ENCODE results near the gene FEN1.

Gene FEN1

DNA sequence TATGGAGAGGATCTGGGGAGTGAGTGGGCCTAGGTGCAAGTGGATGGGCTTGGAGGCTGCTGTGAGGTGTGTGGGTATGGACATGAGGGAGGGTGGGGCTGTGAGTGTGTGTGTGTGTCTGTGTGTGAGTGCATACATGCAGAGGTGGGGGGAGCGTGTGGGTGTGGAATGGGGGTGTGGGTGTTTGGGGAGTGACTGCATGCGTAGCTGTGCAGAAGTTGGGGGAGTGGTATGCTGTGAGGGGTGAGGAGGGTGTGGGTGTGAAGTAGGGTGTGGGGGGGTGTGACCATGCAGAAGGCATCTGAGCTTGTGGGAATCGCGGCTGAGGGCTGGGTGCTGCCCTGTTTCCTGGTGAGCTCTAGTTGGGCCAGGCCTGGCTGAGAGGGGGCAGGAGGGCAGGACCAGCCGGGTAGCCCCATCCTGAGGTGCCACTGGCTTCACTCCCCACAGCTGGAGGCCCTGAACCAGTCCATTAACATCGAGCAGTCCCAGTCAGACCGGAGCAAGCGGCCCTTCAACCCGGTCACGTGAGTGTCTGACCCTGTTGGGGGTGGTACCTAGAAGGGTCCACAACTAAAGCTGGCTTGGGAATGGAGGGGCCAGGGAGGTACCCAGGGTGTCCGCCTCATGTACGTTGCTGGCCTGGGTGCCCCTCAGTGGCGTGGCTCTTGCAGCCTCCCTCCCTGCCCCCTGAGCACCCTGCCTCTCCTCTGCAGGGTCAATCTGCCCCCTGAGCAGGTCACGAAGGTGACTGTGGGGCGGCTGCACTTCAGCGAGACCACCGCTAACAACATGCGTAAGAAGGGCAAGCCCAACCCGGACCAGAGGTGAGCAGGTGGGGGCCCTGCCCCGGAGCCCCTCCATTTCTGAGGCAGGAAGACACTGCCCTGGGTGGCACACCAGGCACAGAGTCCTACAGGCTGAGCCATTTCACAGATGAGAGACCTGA is 16.8 kb upstream of the FEN1 start:
- DNase-seq = no peak
- peak overlapping the region; percentile 43 for H3K4me3 Mint-ChIP-seq
- peaks cover 37% of the 10 kb centered on the region for H3K27me3 Mint-ChIP-seq
- H3K9me3 Mint-ChIP-seq = no peaks in the 10 kb centered on the region
- no peak overlapping the region for H3K27ac Mint-ChIP-seq
- peaks cover 42% of the 10 kb centered on the region for H3K4me1 Mint-ChIP-seq
- H3K36me3 Mint-ChIP-seq = no peaks in the 10 kb centered on the region
- CTCF ChIA-PET = interaction anchor here (1.1 to 2.0 kb wide), 4 partner anchors 12 to 29 kb away, joined by 6 to 10 read pairs (median 8); no protein-coding TSS in a partner anchor

DNA sequence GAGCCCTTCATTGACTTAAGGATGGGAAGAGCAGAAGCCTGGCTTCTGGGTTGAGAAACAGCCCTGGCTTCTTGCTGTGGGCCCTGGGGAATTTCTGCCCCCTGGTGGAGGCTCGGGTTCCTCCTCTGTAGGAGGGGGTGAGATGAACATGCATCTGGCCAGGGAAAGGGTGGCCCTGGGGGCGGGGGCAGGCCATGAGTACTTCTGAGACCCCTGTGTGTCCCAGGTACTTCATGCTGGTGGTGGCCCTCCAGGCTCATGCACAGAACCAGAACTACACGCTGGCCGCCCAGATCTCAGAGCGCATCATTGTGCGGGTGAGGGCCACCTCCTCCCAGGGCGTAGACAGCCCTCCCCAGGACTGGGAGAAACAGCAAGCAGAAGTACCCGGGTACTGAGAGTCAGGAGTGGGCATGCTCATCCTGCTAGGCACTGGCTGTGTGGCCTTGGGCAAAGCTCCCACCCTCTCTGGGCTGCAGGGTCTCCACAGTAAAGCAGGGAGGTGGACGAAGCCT is 16.1 kb upstream of the FEN1 start:
- Mint-ChIP-seq H3K36me3 (no peaks in the 10 kb centered on the region), H3K27ac (no peak overlapping the region), H3K4me3 (peak overlapping the region; percentile 43), H3K4me1 (peaks cover 35% of the 10 kb centered on the region), H3K9me3 (no peaks in the 10 kb centered on the region), H3K27me3 (peaks cover 37% of the 10 kb centered on the region)
- CTCF ChIA-PET = interaction anchor here (1.1 to 1.3 kb wide), 3 partner anchors 12 to 29 kb away, joined by 3 to 7 read pairs (median 5); no protein-coding TSS in a partner anchor
- DNase-seq = peak; percentile 81

DNA sequence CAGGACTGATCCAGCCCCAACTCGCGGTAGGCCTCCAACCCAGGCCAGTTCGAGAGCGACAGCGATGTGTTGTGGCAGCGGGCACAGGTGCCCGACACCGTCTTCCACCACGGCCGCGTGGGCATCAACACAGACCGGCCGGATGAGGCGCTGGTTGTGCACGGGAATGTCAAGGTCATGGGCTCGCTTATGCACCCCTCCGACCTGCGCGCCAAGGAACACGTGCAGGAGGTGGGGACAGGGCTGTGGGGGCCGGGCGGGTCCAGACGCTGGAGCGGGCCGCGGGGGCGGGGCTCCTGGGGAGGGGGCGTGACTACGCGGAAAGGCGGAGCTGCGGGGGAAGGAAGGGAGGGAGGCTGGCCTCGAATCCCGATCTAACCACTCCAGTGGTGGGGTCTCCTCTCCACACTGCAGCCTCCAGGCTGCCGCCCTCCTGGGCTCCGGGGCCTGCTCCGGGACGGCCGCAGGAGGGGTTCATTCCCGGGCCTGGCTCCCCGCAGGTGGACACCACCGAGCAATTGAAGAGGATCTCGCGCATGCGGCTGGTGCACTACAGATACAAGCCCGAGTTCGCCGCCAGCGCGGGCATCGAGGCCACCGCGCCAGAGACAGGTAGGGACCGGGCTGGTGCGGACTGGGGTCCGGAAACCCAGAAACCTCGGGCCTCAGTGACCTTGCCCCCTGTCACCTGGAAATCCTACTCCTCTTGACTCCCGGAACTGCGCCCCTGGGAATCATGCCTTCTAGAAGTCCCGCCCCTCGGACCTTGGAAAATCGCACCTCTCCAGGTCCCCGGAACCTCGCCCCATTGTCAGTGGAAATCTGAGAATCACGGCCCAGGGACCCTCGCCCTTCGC is 15.2 kb upstream of the FEN1 start:
- Mint-ChIP-seq H3K27me3 (peaks cover 37% of the 10 kb centered on the region), H3K4me1 (peaks cover 30% of the 10 kb centered on the region), H3K4me3 (peak overlapping the region; percentile 18), H3K36me3 (no peaks in the 10 kb centered on the region), H3K9me3 (no peaks in the 10 kb centered on the region), H3K27ac (no peak overlapping the region)
- DNase-seq = peak; percentile 79
- CTCF ChIA-PET = interaction anchor here (1.1 to 1.3 kb wide), 4 partner anchors 11 to 30 kb away, joined by 3 to 7 read pairs (median 4); no protein-coding TSS in a partner anchor

DNA sequence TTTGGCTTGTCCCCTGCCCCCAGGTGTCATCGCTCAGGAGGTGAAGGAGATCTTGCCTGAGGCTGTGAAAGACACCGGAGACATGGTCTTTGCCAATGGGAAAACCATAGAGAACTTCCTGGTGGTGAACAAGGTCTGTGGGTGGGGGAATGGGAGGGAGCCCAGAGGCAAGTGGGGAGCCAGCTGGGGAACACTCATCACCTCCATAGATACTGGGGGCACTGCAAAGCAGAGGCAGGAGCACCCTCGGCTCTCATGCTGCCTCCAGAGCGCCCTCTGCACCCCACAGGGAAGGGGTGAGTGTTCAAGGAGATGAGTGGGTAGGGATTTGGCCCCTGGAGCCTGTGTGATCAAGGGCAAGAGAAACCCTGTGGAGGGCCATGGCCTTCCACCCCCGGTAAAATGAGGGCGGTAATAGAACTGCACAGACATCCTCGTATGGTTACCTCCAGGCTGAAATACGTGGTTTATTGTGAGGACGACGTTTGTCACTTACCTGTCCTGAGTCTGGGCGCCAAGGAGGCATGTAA is 14.3 kb upstream of the FEN1 start:
- Mint-ChIP-seq H3K4me1 (peaks cover 22% of the 10 kb centered on the region), H3K4me3 (peak overlapping the region; percentile 18), H3K9me3 (no peaks in the 10 kb centered on the region), H3K27me3 (peaks cover 37% of the 10 kb centered on the region), H3K36me3 (no peaks in the 10 kb centered on the region), H3K27ac (no peak overlapping the region)
- no peak for DNase-seq
- CTCF ChIA-PET = interaction anchor here (1.2 to 1.5 kb wide), 2 partner anchors 11 to 31 kb away, joined by 3 to 5 read pairs; no protein-coding TSS in a partner anchor

DNA sequence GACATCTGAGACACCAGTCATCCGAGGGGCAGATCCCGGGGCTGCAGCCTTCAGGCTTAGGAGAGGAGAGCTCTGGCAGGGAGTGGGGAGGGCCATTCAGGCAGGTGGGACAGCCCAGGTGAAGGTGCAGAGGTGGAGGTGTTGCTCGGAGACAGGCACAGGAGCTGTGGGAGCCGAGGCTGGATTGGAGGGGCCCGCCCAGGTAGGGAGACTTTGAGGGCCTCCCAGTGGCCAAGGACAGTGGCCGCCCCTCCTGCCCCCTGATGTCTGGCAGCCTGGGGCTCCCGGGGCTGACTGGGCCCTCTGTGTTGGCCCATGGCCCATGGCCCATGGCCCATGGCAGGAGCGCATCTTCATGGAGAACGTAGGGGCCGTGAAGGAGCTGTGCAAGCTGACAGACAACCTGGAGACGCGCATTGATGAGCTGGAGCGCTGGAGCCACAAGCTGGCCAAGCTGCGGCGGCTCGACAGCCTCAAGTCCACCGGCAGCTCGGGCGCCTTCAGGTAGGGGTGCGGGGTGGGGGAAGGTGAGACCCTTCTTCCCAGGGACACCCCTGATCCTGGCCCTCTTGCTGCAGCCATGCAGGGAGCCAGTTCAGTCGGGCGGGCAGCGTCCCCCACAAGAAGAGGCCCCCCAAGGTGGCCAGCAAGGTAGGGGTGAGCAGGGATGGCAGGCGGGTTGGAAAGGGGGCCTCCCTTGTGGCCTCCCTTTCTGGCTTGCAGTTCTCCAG is 13.6 kb upstream of the FEN1 start:
- Mint-ChIP-seq H3K9me3 (no peaks in the 10 kb centered on the region), H3K27me3 (peaks cover 37% of the 10 kb centered on the region), H3K36me3 (no peaks in the 10 kb centered on the region), H3K4me3 (no peak overlapping the region), H3K27ac (no peak overlapping the region), H3K4me1 (peaks cover 22% of the 10 kb centered on the region)
- CTCF ChIA-PET = interaction anchor here (0.8 to 1.5 kb wide), 6 partner anchors 9 to 329 kb away, joined by 3 to 5 read pairs (median 4); no protein-coding TSS in a partner anchor
- no peak for DNase-seq

DNA sequence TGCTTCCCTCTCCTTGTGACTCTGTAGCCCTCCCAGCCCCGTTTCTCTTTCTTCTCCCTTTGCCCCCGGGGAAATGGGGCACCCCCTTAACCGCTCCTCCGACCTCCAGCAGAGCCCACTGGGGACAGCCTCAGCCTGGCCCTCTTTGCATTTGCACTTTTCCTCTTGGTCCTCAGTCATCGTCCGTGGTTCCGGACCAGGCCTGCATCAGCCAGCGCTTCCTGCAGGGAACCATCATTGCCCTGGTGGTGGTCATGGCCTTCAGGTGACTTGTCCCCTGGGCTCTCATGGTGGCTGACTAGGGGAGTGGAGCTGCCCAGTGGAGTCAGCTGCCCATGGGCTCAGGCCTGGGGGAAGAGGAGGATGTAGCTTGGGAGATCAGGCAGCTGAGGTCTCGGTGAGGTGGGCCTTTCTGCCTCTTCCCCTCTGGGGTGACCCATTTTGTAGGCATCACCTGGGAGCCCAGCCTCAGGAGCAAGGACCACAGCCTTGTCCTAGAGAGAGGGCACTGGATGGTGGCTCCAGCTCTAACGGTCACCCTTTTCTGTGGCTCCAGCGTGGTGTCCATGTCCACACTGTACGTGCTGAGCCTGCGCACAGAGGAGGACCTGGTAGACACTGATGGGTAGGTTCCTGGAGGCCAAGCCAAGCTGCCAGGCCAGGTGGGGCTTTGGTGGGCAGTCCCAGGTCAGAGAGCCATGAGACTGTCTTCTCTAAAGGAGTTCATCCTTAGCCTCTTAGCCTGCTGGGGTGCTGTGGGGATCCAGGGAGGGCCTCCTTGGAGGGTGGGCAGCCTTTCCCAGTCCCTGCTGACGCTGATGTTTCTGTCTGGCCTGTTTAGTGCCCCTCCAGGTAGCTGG is 12.8 kb upstream of the FEN1 start:
- CTCF ChIA-PET = interaction anchor here (0.8 to 1.9 kb wide), 7 partner anchors 8 to 328 kb away, joined by 3 to 7 read pairs (median 4); no protein-coding TSS in a partner anchor
- H3K27ac Mint-ChIP-seq = no peak overlapping the region
- H3K4me1 Mint-ChIP-seq = peaks cover 17% of the 10 kb centered on the region
- no peak overlapping the region for H3K4me3 Mint-ChIP-seq
- no peak for DNase-seq
- peaks cover 37% of the 10 kb centered on the region for H3K27me3 Mint-ChIP-seq
- H3K36me3 Mint-ChIP-seq = peaks cover 1% of the 10 kb centered on the region
- H3K9me3 Mint-ChIP-seq = no peaks in the 10 kb centered on the region

DNA sequence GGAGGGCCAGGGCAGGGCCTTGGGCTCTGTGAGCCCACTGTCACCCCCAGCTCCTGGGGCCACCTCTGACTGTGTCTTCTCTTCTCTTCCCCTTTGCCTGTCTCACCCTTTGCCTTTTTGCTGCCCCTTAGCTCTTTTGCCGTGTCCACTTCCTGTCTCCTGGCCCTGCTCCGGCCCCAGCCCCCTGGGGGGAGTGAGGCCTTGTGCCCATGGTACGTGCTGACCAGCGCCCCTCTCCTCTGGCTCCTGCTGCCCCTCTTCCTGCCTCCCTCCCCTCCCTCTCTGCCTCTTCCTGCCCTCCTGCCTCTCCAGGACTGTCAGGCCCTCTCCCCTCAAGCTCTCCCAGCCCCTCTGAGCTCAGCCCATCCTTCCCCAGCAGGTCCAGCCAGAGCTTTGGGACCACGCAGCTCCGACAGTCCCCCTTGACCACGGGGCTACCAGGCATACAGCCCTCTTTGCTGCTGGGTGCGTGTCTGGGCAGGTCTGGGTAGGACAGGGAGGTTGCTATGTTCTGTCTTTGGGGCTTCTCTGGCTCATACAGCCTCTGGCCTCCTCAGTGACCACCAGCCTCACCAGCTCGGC is 12.0 kb upstream of the FEN1 start:
- Mint-ChIP-seq H3K27ac (no peak overlapping the region), H3K4me3 (no peak overlapping the region), H3K4me1 (peaks cover 17% of the 10 kb centered on the region), H3K9me3 (no peaks in the 10 kb centered on the region), H3K27me3 (peaks cover 32% of the 10 kb centered on the region), H3K36me3 (peaks cover 5% of the 10 kb centered on the region)
- CTCF ChIA-PET = interaction anchor here (1.0 to 1.9 kb wide), 3 partner anchors 32 to 327 kb away, joined by 3 to 7 read pairs (median 3); no protein-coding TSS in a partner anchor
- DNase-seq = no peak

DNA sequence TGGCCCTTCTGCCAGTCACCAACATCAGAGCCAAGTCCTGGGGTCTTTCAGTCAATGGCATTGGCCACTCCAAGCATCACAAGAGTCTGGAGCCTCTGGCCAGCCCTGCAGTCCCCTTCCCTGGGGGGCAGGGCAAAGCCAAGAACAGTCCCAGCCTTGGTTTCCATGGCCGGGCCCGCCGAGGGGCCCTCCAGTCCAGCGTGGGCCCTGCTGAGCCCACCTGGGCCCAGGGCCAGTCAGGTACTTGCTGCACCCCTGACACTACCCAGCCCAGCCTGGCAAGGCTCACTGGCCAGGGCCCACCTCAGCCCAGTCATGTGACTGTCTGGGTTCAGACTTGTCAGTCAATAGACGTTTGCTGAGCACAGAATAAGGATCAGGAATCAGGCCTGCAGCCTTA is 11.1 kb upstream of the FEN1 start:
- Mint-ChIP-seq H3K27me3 (peaks cover 27% of the 10 kb centered on the region), H3K4me3 (no peak overlapping the region), H3K27ac (no peak overlapping the region), H3K36me3 (peaks cover 6% of the 10 kb centered on the region), H3K9me3 (no peaks in the 10 kb centered on the region), H3K4me1 (peaks cover 13% of the 10 kb centered on the region)
- no peak for DNase-seq
- CTCF ChIA-PET = interaction anchor here (1.9 kb wide), 1 partner anchor 34 kb away, joined by 7 read pairs; no protein-coding TSS in a partner anchor

DNA sequence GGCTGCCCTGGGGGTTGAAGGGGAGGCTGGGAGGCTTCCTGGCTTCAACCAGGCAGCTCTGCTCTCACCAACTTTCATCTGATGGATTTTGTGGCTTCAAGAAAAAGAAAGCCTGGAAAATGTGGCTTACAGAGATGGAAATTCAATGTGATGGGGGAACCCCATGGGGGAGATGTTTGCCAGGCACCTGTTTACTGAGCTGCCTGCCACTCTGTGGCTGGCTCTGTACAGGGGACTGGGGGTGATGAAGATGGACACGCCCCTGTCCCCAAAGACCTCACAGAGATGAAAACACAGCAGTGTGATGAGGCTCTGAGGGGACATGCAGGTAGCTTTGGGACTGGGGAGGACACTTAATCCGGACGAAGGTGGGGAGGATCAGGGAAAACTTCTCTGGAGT is 10.4 kb upstream of the FEN1 start:
- peaks cover 22% of the 10 kb centered on the region for H3K27me3 Mint-ChIP-seq
- peaks cover 6% of the 10 kb centered on the region for H3K4me1 Mint-ChIP-seq
- CTCF ChIA-PET = interaction anchor here (1.0 to 1.1 kb wide), 2 partner anchors 15 to 35 kb away, joined by 4 to 5 read pairs; no protein-coding TSS in a partner anchor
- DNase-seq = no peak
- peaks cover 7% of the 10 kb centered on the region for H3K36me3 Mint-ChIP-seq
- no peak overlapping the region for H3K27ac Mint-ChIP-seq
- H3K4me3 Mint-ChIP-seq = no peak overlapping the region
- no peaks in the 10 kb centered on the region for H3K9me3 Mint-ChIP-seq

DNA sequence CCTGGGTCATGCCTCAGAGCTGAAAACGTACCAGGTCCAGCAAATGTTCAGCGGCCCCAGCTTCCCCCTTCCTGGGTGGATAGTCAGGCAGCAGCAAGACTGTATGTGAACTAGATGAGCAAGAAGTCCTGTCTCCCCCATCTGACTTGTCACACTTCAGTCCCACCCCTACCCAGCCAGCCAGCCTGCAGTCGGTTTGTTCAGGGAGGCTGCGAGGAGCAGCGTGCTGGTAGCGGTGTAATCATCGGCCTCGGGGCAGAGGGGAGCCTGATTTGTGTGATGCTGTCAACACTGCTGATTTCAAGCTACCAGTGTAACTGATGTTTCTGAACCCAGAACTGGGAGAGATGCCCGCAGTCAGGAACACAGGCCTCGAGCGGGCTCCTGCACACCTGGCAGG is 9.9 kb upstream of the FEN1 start:
- CTCF ChIA-PET = interaction anchor here (1.0 to 1.1 kb wide), 2 partner anchors 14 to 35 kb away, joined by 4 to 5 read pairs; no protein-coding TSS in a partner anchor
- Mint-ChIP-seq H3K27ac (no peak overlapping the region), H3K4me3 (no peak overlapping the region), H3K9me3 (no peaks in the 10 kb centered on the region), H3K27me3 (peaks cover 17% of the 10 kb centered on the region), H3K4me1 (peaks cover 3% of the 10 kb centered on the region), H3K36me3 (peaks cover 10% of the 10 kb centered on the region)
- no peak for DNase-seq

DNA sequence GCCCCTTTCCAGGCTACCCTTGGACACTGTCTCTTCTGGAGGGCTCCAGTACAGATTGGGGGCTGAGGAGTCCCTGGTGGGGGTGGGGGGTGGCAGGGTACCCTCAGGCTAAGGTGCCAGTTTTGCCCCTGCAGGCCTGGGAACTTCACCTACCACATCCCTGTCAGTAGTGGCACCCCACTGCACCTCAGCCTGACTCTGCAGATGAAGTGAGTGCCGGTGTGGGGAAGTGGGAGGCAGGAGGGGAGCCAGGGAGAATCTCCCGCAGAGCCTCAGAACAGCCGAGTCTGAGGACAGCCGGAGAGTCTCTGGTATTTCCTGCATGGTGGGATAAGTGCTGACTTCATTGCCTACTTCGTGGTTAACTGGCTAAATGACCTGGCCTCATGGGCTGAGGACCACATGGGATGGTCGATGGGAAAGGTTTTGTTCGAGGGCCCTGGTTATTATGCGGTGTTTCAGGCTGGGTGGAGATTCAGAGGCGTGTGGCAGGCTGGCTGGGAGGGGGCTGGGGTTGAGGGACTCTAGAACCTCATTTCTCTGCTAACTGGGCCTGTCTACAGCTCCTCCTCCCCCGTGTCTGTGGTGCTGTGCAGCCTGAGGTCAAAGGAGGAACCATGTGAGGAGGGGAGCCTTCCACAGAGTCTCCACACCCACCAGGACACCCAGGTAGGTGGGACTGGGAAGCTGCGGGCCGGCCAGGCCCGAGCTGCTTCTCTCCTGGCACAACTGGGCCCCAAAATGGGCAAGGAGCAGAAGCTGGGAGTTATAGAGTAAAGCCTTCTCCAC is 8.8 kb upstream of the FEN1 start:
- H3K4me1 Mint-ChIP-seq = no peaks in the 10 kb centered on the region
- no peaks in the 10 kb centered on the region for H3K9me3 Mint-ChIP-seq
- H3K27me3 Mint-ChIP-seq = peaks cover 7% of the 10 kb centered on the region
- no peak for DNase-seq
- H3K4me3 Mint-ChIP-seq = no peak overlapping the region
- CTCF ChIA-PET = interaction anchor here (0.9 kb wide), 1 partner anchor 13 kb away, joined by 3 read pairs; no protein-coding TSS in a partner anchor
- peaks cover 16% of the 10 kb centered on the region for H3K36me3 Mint-ChIP-seq
- no peak overlapping the region for H3K27ac Mint-ChIP-seq

All from activated naive CD4-positive, alpha-beta T cell treated with anti-CD3 and anti-CD28 coated beads, Interleukin-2, amount 10 ng/mL, durations not matched to agents 7 days and 5 days (primary cell).